NCI-H2081 treated with DMSO at 0.1 percent for 48 hours (cell line): Measurements from ENCODE around the gene WLS.

Experiments used
- DNase-seq: peaks from one replicate; lab custom pipeline; 2025; lab: John Stamatoyannopoulos, UW

Gene WLS

GRCh38 chr1:68131261-68131660, 101.1 kb downstream of the WLS start:
- no peak for DNase-seq

DNA sequence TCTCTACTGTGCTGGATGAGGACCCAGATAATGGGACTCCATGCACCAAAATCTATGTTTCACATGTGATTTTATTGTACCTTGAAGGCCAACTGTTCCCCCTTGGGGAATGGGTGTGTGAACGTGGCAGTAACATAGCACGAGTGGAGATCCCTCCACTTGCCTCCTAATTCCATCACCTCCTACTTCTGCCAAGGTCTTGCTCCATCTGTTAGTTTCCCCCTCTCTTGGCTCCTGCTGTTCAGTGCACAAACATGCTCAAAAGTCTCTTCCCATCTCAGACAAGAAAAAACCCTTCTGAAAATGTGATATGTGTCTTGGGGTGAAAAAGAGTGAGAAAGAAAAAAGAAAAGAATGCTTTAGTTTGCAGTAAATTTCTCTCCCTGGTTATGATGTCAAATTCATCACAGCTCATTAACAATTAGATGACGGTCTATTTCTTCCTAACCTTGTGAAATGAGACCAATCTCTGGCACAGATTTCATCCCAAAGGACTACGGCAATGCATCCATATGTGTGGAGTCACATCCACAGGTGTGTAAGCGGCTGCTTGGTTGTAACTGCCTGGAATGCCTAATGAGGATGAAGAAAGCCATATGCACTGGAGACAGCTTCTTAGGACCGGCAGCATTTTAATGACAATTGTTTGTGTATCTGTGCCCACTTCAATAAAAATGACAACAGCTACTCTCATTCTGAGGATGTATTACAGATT, 102.6 kb downstream of the WLS start:
- DNase-seq, result no peak

DNA sequence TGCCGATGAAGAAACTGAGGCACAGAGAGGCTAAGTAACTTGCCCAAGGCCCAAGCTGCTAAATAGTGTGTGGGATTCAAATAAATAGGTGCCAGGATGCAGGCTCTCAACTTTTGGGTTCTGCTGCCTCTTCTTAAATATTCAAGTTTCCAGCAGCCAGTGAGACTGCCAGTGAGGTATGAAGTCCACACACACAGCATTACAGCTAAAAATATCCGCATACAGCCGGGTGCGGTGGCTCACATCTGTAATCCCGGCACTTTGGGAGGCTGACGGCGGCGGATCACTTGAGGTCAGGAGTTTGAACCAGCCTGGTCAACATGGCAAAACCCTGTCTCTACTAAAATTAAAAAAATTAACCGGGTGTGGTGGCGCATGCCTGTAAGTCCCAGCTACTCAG, 103.5 kb downstream of the WLS start:
- no peak for DNase-seq

GRCh38 chr1:68128157-68128556, 104.2 kb downstream of the WLS start:
- no peak for DNase-seq

- DNase-seq, result no peak
Measured at GRCh38 chr1:68121536-68121935, 110.8 kb downstream of the WLS start.

DNA sequence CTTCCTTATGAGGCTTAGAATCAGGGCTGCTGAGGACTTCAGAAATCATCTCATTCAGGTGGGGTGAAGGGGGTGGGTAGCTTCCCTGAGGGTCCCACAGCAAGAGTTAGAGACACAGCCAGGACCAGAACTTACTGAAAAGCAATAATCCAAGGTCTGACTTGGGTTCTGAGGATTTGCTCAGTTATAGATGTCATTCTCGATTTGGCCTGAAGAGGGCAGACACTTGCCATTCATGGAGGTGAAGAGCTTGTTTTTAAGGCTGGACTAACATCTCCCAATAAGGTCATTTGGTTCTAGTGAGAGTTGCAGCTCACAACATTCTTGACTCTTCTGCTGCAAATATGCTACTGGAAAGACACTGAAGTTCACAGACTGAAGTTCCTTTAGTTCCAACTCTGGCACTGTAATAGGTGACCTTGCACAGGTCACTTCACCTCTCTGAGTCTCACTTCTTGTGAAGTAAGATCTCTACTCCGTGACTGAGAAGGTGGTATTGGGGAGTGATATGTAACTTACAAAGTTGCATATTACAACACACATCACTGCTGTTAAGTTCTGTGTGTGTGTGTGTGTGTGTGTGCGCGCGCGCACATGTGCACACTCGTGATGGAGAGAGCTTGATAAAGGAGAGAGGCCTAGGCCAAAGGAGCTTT, 112.1 kb downstream of the WLS start:
- no peak for DNase-seq

GRCh38 chr1:68119445-68119844, 112.9 kb downstream of the WLS start:
- DNase-seq, result no peak

- DNase-seq, result no peak
Measured at GRCh38 chr1:68117416-68117815, 114.9 kb downstream of the WLS start.

- no peak for DNase-seq
Measured at GRCh38 chr1:68116643-68117235, 115.6 kb downstream of the WLS start.

GRCh38 chr1:68115308-68115707, 117.0 kb downstream of the WLS start:
- no peak for DNase-seq

- no peak for DNase-seq
Measured at GRCh38 chr1:68113966-68114365, 118.4 kb downstream of the WLS start.

DNA sequence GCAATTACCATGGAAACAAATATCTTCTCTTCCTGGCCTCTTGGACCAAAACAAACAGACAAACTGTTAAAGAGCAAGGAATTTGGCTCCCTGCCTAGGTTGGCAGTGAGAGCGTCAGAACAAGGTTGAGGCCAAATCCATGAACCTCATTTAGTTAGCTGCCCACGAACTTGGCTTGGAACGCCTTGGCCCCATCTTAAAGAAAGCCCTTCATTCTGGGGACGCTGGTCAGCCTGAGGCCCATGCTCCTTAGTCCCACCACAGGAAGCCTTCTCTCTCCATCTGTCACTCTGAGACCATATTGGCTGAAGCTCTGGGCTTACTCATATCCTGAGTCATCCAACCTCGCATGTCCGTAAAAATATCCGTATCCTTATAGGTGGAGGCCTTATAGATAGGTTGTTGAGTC, 119.5 kb downstream of the WLS start:
- DNase-seq, result no peak

DNA sequence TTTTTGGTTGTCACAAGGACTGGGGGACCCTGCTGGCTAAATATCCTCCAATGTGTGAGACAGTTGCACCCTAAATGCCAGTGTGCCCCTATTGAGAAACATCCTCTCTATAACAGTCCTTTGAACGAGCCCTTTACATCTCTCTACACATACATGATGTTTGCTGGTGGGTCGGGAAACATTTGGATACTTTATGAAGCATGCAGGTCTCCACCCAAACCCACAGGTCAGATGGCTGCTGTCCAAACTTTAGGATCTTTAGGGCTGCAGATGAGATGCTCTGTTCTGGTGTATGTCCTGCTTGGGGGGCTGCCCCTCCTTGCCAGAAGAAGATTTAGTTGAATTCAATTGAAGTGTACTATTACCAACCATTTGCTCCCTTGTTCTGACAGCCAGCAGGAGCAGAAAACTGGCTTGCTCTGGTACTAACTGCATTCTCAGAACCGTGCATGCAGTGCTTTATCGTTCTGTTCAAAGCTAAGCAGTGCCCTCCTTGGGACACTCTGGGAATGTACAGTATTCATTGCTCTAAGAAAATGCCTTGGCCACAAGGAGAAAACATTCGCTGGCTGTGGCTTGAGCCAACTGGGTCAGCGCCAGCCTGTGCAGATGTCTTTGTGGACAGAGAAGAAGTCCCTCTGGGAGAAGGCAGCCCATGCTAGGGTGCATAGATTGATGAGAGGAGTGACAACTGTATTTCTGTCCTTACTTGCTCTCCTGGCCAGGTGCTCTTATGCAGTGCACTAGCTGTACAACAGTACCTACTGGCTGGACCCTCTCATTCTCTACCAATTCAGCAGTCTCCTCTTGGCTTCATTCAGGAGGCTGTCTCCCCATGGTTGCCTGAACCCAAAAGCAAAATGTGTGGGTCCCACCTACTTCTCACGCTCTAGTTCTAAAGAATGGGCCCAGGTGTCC, 120.5 kb downstream of the WLS start:
- no peak for DNase-seq

DNA sequence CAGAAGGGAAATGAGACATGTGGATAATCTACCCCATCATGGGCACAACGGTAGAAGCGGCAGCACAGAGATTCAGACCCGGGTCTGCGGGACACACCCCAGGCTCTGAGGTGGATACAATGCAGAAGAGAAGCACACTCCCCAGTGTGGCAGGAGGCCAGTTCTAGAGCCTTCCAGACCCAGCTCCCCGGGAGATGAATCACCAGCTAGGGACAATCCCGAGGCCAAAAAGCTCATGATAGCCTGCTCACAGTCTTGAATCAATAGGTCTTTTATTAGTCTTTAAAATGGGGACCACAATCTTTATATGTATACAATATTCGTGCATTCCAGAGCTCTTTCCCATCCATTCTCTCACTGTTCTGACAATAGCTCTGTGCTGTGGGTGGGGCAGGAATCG, 124.6 kb downstream of the WLS start:
- no peak for DNase-seq

GRCh38 chr1:68103884-68104554, 128.3 kb downstream of the WLS start:
- DNase-seq, result no peak

GRCh38 chr1:68103011-68103545, 129.2 kb downstream of the WLS start:
- DNase-seq, result peak; percentile 68

DNA sequence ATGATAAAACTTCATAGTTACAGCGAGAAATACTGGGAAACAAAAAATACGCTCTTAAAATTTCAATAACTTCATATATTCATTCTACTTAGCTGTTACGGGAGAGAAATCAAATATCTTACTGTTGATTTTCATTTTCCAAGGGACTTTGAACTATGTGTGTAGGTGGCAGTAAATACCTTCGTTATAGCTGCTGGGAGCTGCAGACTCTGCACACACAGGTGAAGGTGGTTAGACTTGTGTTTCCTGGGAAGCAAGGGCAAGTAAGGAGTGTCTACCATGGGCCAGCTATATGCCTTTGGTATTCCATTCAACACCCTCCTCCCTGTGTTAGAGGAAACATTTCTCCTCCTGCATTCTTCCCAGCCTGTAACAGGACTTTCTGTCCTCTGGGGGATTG, 130.5 kb downstream of the WLS start:
- DNase-seq, result no peak

DNA sequence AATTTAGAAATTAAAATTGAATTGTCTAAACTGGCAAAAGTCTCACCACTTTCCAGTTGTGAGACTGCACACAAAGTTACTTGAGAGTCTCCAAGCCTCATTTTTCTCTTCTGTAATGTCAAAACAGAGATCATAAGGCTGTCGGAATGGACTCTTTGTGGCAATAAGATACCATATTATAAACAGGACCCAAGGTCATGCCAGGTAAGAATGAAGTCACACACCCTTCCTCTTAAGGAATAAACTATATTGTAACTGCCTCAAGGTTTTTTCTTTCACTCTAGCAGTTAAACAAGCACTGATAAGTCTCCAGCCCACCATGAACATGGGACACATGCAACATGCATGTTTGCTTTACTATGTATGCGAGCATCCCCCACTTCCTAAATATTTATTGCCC, 131.8 kb downstream of the WLS start:
- DNase-seq, result no peak

DNA sequence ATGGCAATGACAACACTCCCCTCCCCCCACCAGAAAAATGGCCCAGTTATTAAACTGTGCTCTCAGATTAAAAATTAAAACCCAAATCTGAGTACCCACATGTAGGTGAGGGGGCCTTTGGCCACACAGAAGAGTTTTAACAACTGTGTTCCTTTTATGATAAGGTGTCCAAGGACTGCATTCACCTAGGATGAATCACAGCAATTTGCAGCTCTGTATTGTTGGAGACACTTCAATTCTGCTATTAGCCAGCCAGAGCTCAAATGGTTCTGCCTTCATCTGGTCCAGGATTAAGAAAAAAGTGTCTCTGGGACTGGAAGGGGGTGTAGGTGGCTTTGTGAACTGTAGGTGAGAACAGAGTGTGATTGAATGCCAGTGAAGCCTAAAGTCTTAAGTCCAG, 138.6 kb downstream of the WLS start:
- DNase-seq, result no peak

DNA sequence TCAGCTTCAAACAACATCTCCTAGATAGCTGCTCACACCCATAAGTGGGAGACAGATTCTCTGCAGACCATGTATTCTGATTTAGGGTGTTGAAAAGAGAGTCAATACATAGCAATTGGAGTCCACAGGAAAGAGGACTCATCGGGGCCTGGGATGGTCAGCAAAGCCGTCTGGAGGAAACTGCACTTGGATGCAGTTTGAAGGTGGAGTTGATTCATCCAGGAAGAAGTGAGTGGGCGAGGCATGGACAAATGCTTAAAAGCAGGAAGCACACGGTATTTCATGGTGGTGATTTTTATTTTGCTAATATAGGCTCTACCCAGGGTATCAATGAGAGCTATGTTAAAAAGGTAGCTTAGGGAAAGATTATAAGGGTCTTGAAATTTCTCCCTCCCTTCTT, 145.1 kb downstream of the WLS start:
- no peak for DNase-seq

- no peak for DNase-seq
Measured at GRCh38 chr1:68085752-68086151, 146.6 kb downstream of the WLS start.

GRCh38 chr1:68083686-68084085, 148.6 kb downstream of the WLS start:
- DNase-seq, result no peak
